ENCODE results near the gene CCDC106. TPM values are rescaled to one million over a fixed set of nuclear protein-coding genes. Genes with fewer than 3 reads are reported as not detected.

The CCDC106 gene
- total RNA-seq, 2 experiments from 2014 or later: 29.0 to 30.1 TPM

- intact Hi-C loops (cut with micrococcal nuclease; ENCODE audit: unreplicated experiment): no loop called here
- no peaks in the 10 kb centered on the region for H3K4me1 ChIP-seq (ENCODE audit: insufficient read depth, low read length, poor library complexity, severe bottlenecking)
- no peak for DNase-seq (ENCODE audit: low spot score)
- H3K4me3 ChIP-seq (ENCODE audit: low read depth, low read length, poor library complexity, severe bottlenecking): no peak overlapping the region
- TF ChIP-seq EZH2phosphoT487 (IDR thresholded peaks at IDR 0.05; ENCODE audit: borderline replicate concordance, low read depth, low read length) (no peak), CTCF (conservative IDR thresholded peaks at IDR 0.05; ENCODE audit: low read length) (no peak)
- H2AFZ ChIP-seq (ENCODE audit: low read length): no peak overlapping the region
- H4K20me1 ChIP-seq (ENCODE audit: insufficient read depth, low read length): no peaks in the 10 kb centered on the region
- ChIA-PET CTCF (ENCODE audit: unreplicated experiment) (interaction anchor here (0.6 kb wide), 1 partner anchor 10 kb away, joined by 4 read pairs; no protein-coding TSS in a partner anchor), POLR2A (no interaction called here)
- no peak overlapping the region for H3K4me2 ChIP-seq (ENCODE audit: low read length)
- H3K79me2 ChIP-seq (ENCODE audit: insufficient read depth, low read depth, low read length): peaks cover 25% of the 10 kb centered on the region; the same call in 1 of the 2 replicates
- H3K36me3 ChIP-seq (ENCODE audit: insufficient read depth, low read length): peaks cover 96% of the 10 kb centered on the region
- no peaks in the 10 kb centered on the region for H3K9me3 ChIP-seq (ENCODE audit: low read length)
- no peaks in the 10 kb centered on the region for H3K9me2 ChIP-seq (ENCODE audit: insufficient read depth, low read length)
- H3K27ac ChIP-seq (ENCODE audit: low read depth, low read length, poor library complexity, severe bottlenecking): no peak overlapping the region
- BruUV-seq (replicated peaks): no TSS peak
These were observed 39.5 kb downstream of the CCDC106 start for GRCh38 chr19:55687281-55688201.

GRCh38 chr19:55688422-55689218 is 40.6 kb downstream of the CCDC106 start:
- no peaks in the 10 kb centered on the region for H4K20me1 ChIP-seq (ENCODE audit: insufficient read depth, low read length)
- no peak overlapping the region for H3K4me2 ChIP-seq (ENCODE audit: low read length)
- POLR2A ChIA-PET: no interaction called here
- no peak for DNase-seq (ENCODE audit: low spot score)
- BruUV-seq (replicated peaks): no TSS peak
- H3K4me3 ChIP-seq (ENCODE audit: low read depth, low read length, poor library complexity, severe bottlenecking): no peak overlapping the region
- intact Hi-C loops (cut with micrococcal nuclease; ENCODE audit: unreplicated experiment): no loop called here
- peaks cover 100% of the 10 kb centered on the region for H3K36me3 ChIP-seq (ENCODE audit: insufficient read depth, low read length)
- no peaks in the 10 kb centered on the region for H3K9me2 ChIP-seq (ENCODE audit: insufficient read depth, low read length)
- no peak for TF ChIP-seq EZH2phosphoT487 (IDR thresholded peaks at IDR 0.05; ENCODE audit: borderline replicate concordance, low read depth, low read length)
- no peak for TF ChIP-seq CTCF (conservative IDR thresholded peaks at IDR 0.05; ENCODE audit: low read length)
- H2AFZ ChIP-seq (ENCODE audit: low read length): no peak overlapping the region
- H3K27ac ChIP-seq (ENCODE audit: low read depth, low read length, poor library complexity, severe bottlenecking): no peak overlapping the region
- H3K79me2 ChIP-seq (ENCODE audit: insufficient read depth, low read depth, low read length): peaks cover 20% of the 10 kb centered on the region; the same call in 1 of the 2 replicates
- CTCF ChIA-PET (ENCODE audit: unreplicated experiment): no interaction called here
- H3K9me3 ChIP-seq (ENCODE audit: low read length): no peaks in the 10 kb centered on the region
- H3K4me1 ChIP-seq (ENCODE audit: insufficient read depth, low read length, poor library complexity, severe bottlenecking): no peaks in the 10 kb centered on the region

Measured in OCI-LY7 (cell line).